ENCODE measurements around the gene LOC128125822.

Gene LOC128125822

GRCh38 chr6:63610944-63611343 is 38.7 kb downstream of the LOC128125822 start:
- no peak for TF ChIP-seq TEAD4 (IDR thresholded peaks at IDR 0.05)
- TF ChIP-seq ZBTB7A (IDR thresholded peaks at IDR 0.05; ENCODE audit: low read depth), result no peak
- TF ChIP-seq RAD21 (IDR thresholded peaks at IDR 0.05; ENCODE audit: low read depth), result no peak
- no peak for TF ChIP-seq EP300 (IDR thresholded peaks at IDR 0.05; ENCODE audit: borderline replicate concordance)

GRCh38 chr6:63611560-63611959 is 39.3 kb downstream of the LOC128125822 start:
- TF ChIP-seq CREB1 (IDR thresholded peaks at IDR 0.05; ENCODE audit: low read depth), result no peak
- no peak for TF ChIP-seq USF1 (IDR thresholded peaks at IDR 0.05)
- TF ChIP-seq RAD21 (IDR thresholded peaks at IDR 0.05; ENCODE audit: low read depth), result no peak
- TF ChIP-seq YY1 (IDR thresholded peaks at IDR 0.05; ENCODE audit: low read depth), result no peak
- no peak for TF ChIP-seq FOXM1 (IDR thresholded peaks at IDR 0.05; ENCODE audit: borderline replicate concordance, low read depth)
- no peak for TF ChIP-seq EGR1 (IDR thresholded peaks at IDR 0.05)
- no peak for TF ChIP-seq CEBPB (IDR thresholded peaks at IDR 0.05)
- TF ChIP-seq MAX (IDR thresholded peaks at IDR 0.05), result no peak
- TF ChIP-seq REST (IDR thresholded peaks at IDR 0.05; ENCODE audit: low read depth), result no peak
- TF ChIP-seq EP300 (IDR thresholded peaks at IDR 0.05; ENCODE audit: borderline replicate concordance), result no peak

GRCh38 chr6:63615590-63615989 is 43.3 kb downstream of the LOC128125822 start:
- TF ChIP-seq EGR1 (IDR thresholded peaks at IDR 0.05), result no peak
- no peak for TF ChIP-seq REST (IDR thresholded peaks at IDR 0.05; ENCODE audit: low read depth)
- no peak for TF ChIP-seq YY1 (IDR thresholded peaks at IDR 0.05; ENCODE audit: low read depth)
- TF ChIP-seq MAX (IDR thresholded peaks at IDR 0.05), result no peak
- no peak for TF ChIP-seq ZBTB7A (IDR thresholded peaks at IDR 0.05; ENCODE audit: low read depth)
- TF ChIP-seq TCF12 (IDR thresholded peaks at IDR 0.05; ENCODE audit: low read depth), result no peak
- no peak for TF ChIP-seq CEBPB (IDR thresholded peaks at IDR 0.05)
- no peak for TF ChIP-seq TEAD4 (IDR thresholded peaks at IDR 0.05)
- TF ChIP-seq FOXM1 (IDR thresholded peaks at IDR 0.05; ENCODE audit: borderline replicate concordance, low read depth), result no peak
- TF ChIP-seq CREB1 (IDR thresholded peaks at IDR 0.05; ENCODE audit: low read depth), result no peak
- no peak for TF ChIP-seq RAD21 (IDR thresholded peaks at IDR 0.05; ENCODE audit: low read depth)
- TF ChIP-seq USF1 (IDR thresholded peaks at IDR 0.05), result no peak
- no peak for TF ChIP-seq EP300 (IDR thresholded peaks at IDR 0.05; ENCODE audit: borderline replicate concordance)
- no peak for TF ChIP-seq TAF1 (IDR thresholded peaks at IDR 0.05; ENCODE audit: low read depth)
- TF ChIP-seq NFIC (IDR thresholded peaks at IDR 0.05), result no peak

Measured in Ishikawa (cell line).